Keratinocyte (primary cell): ENCODE measurements around the gene DSC3. TPM values are rescaled to one million over a fixed set of nuclear protein-coding genes. Genes with fewer than 3 reads are reported as not detected.

Source experiments
- DNase-seq: peaks from one replicate; pipeline ENCODE4 v3.0.0-alpha.2; 2011; ENCODE audit warnings: low read depth, missing footprints, low spot score
- FAIRE-seq: peaks from 2 replicates; lab custom pipeline; 2011; peaks lifted over from hg19 to GRCh38; lab: Jason Lieb, UNC
- H2AFZ ChIP-seq: 2 replicates; pipeline ENCODE4 v1.6.0; 2012; ENCODE audit warnings: low read length, control low read depth, inconsistent platforms; ENCODE audit not compliant: control insufficient read depth
- H3K27ac ChIP-seq: 2 replicates; pipeline ENCODE4 v1.5.1; 2011; ENCODE audit warnings: low read length; ENCODE audit not compliant: control insufficient read depth, insufficient read depth
- H3K27me3 ChIP-seq: 3 replicates; pipeline ENCODE4 v1.6.0; 2011; ENCODE audit warnings: low read length; ENCODE audit not compliant: control insufficient read depth, insufficient read depth; ENCODE audit errors: extremely low read depth
- H3K36me3 ChIP-seq, 2 experiments: 2 replicates in 1 of 2; 3 replicates in 1 of 2; pipeline ENCODE4 v1.5.1; 2011; ENCODE audit warnings: low read length in 2 of 2, mild to moderate bottlenecking in 1 of 2; ENCODE audit not compliant: control insufficient read depth in 2 of 2, insufficient read depth in 2 of 2; ENCODE audit errors: extremely low read depth in 1 of 2
- H3K4me1 ChIP-seq: 3 replicates; pipeline ENCODE4 v1.5.1; 2011; ENCODE audit warnings: low read length; ENCODE audit not compliant: control insufficient read depth, insufficient read depth; ENCODE audit errors: extremely low read depth
- H3K4me2 ChIP-seq: 3 replicates; pipeline ENCODE4 v1.6.0; 2011; ENCODE audit warnings: low read depth, low read length; ENCODE audit not compliant: control insufficient read depth, insufficient read depth; ENCODE audit errors: extremely low read depth
- H3K4me3 ChIP-seq, 3 experiments: fragments of 200-600 bp in 1 of 3; sonication (generic) in 1 of 3; 2 replicates in 2 of 3; 3 replicates in 1 of 3; pipeline ENCODE4 v1.5.1; 2011 to 2016; ENCODE audit warnings: low read length in 3 of 3, mild to moderate bottlenecking in 3 of 3, control low read depth in 2 of 3, inconsistent platforms in 1 of 3, low read depth in 1 of 3, mixed read lengths in 1 of 3, mixed run types in 1 of 3, moderate library complexity in 1 of 3; ENCODE audit not compliant: control insufficient read depth in 2 of 3, insufficient read depth in 2 of 3; ENCODE audit errors: extremely low read depth in 1 of 3
- H3K79me2 ChIP-seq: 2 replicates; pipeline ENCODE4 v1.6.0; 2012; ENCODE audit warnings: low read length; ENCODE audit not compliant: control insufficient read depth, insufficient read depth
- H3K9ac ChIP-seq: 3 replicates; pipeline ENCODE4 v1.6.0; 2011; ENCODE audit warnings: low read length; ENCODE audit not compliant: control insufficient read depth, insufficient read depth; ENCODE audit errors: extremely low read depth
- H3K9me1 ChIP-seq: 3 replicates; pipeline ENCODE4 v1.6.0; 2011; ENCODE audit warnings: low read length; ENCODE audit not compliant: control insufficient read depth, insufficient read depth; ENCODE audit errors: extremely low read depth
- H3K9me3 ChIP-seq: 2 replicates; pipeline ENCODE4 v1.5.1; 2012; ENCODE audit warnings: low read depth, low read length; ENCODE audit not compliant: control insufficient read depth
- H4K20me1 ChIP-seq: 3 replicates; pipeline ENCODE4 v1.6.0; 2011; ENCODE audit warnings: low read length; ENCODE audit not compliant: control insufficient read depth, insufficient read depth; ENCODE audit errors: extremely low read depth
- CTCF ChIP-seq, 3 experiments: IDR thresholded peaks in 1 of 3; conservative IDR thresholded peaks in 1 of 3; optimal IDR thresholded peaks in 1 of 3; 2 replicates in 2 of 3; 3 replicates in 1 of 3; pipeline versions ENCODE3 to v1.5.1; 2011; ENCODE audit warnings: low read length in 3 of 3, mild to moderate bottlenecking in 3 of 3, moderate library complexity in 2 of 3, control low read depth in 1 of 3, inconsistent platforms in 1 of 3; ENCODE audit not compliant: insufficient read depth in 2 of 3; ENCODE audit errors: extremely low read depth in 1 of 3
- EZH2 ChIP-seq: IDR thresholded peaks from one replicate; pipeline ENCODE4 v1.6.1; 2012; ENCODE audit warnings: inconsistent platforms, mild to moderate bottlenecking, low read length, moderate library complexity
- dilution Hi-C: fragments of 300-500 bp; cut with MboI; formaldehyde crosslinking; loops from one replicate; pipeline ENCODE4 v1.7.0; 2020; ENCODE audit warnings: low sequenced_read_pairs; ENCODE audit not compliant: extremely low pct_ligation_motif_present
- polyA plus RNA-seq, 5 experiments: library from polyadenylated mRNA; depleted of rRNA in 3 of 5; stranded (reverse) in 3 of 5; stranded (forward) in 1 of 5; unstranded in 1 of 5; fragments of >200 nt; gene quantifications; 1 replicate in 1 of 5; 2 replicates in 3 of 5; 3 replicates in 1 of 5; pipeline versions ENCODE4 v1.2.1 to v1.2.3, GENCODE V29; 2011 to 2012; ENCODE audit warnings: missing spikeins in 2 of 5, low read depth in 1 of 5, low replicate concordance in 1 of 5

The DSC3 gene
- polyA plus RNA-seq, 1 donor (not counting 4 experiments of a cell fraction or from before 2014, with no cell fraction given), result 116 TPM

GRCh38 chr18:30997223-30997622 lies 45.3 kb downstream of the DSC3 start:
- peaks cover 11 to 16% of the 10 kb centered on the region in 2 experiments for H3K36me3 ChIP-seq
- no peak overlapping the region for H3K9ac ChIP-seq
- TF ChIP-seq CTCF (optimal IDR thresholded peaks at IDR 0.05 in 1 of 3, IDR thresholded peaks at IDR 0.05 in 1 of 3, conservative IDR thresholded peaks at IDR 0.05 in 1 of 3; ENCODE audit: extremely low read depth in 1 of 3, insufficient read depth in 2 of 3, low read length in 3 of 3) (no peak), EZH2 (no peak)
- no peaks in the 10 kb centered on the region for H4K20me1 ChIP-seq
- H3K27ac ChIP-seq, result no peak overlapping the region
- DNase-seq (no peak), FAIRE-seq (no peak)
- H2AFZ ChIP-seq, result no peak overlapping the region
- peaks cover 9% of the 10 kb centered on the region for H3K4me1 ChIP-seq
- dilution Hi-C loops, result no loop called here
- H3K4me2 ChIP-seq, result no peak overlapping the region
- H3K79me2 ChIP-seq, result no peaks in the 10 kb centered on the region
- H3K4me3 ChIP-seq, result no peak overlapping the region
- no peaks in the 10 kb centered on the region for H3K9me1 ChIP-seq
- H3K9me3 ChIP-seq, result no peaks in the 10 kb centered on the region
- H3K27me3 ChIP-seq, result no peaks in the 10 kb centered on the region

- TF ChIP-seq EZH2 (no peak), CTCF (optimal IDR thresholded peaks at IDR 0.05 in 1 of 3, IDR thresholded peaks at IDR 0.05 in 1 of 3, conservative IDR thresholded peaks at IDR 0.05 in 1 of 3; ENCODE audit: extremely low read depth in 1 of 3, insufficient read depth in 2 of 3, low read length in 3 of 3) (no peak)
- Histone ChIP-seq H3K9ac (peak overlapping the region; percentile 39), H2AFZ (peak overlapping the region; percentile 75), H3K9me3 (no peaks in the 10 kb centered on the region), H3K4me2 (peak overlapping the region; percentile 12), H4K20me1 (no peaks in the 10 kb centered on the region), H3K36me3 (peaks cover 8 to 16% of the 10 kb centered on the region in 2 experiments), H3K4me1 (peaks cover 31% of the 10 kb centered on the region), H3K27me3 (no peaks in the 10 kb centered on the region), H3K4me3 (no peak overlapping the region), H3K9me1 (no peaks in the 10 kb centered on the region), H3K79me2 (no peaks in the 10 kb centered on the region), H3K27ac (peak overlapping the region; percentile 87)
- dilution Hi-C loops, result no loop called here
- FAIRE-seq (peak; percentile 99), DNase-seq (no peak)
Observed at GRCh38 chr18:30992231-30992630, 50.3 kb downstream of the DSC3 start.
